NCI-H82 treated with DMSO at 0.1 percent for 48 hours (cell line): Measurements from ENCODE around the gene HTATSF1.

Experiments used
- DNase-seq: peaks from one replicate; lab custom pipeline; 2025; ENCODE audit not compliant: unreplicated experiment; lab: John Stamatoyannopoulos, UW

Gene HTATSF1

DNA sequence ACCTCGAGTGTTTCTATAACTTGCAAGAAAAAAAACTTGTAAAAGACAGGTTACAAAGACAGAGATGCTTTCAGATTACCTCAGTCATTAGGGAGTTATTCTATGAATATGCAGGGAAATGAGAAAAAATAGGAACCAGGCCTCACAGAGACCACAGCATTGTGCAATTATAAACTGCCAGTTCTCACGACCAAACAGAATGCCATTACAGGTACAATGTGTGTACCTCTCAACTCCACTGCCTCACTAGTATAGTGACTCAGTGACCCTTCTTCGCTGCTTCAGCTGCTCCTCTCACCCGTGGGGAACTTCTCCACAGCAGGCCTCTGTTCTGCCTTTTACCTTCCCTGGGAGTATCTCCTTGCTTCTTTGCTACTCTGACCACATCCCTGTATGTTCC, 2.3 kb upstream of the HTATSF1 start:
- DNase-seq = no peak

DNA sequence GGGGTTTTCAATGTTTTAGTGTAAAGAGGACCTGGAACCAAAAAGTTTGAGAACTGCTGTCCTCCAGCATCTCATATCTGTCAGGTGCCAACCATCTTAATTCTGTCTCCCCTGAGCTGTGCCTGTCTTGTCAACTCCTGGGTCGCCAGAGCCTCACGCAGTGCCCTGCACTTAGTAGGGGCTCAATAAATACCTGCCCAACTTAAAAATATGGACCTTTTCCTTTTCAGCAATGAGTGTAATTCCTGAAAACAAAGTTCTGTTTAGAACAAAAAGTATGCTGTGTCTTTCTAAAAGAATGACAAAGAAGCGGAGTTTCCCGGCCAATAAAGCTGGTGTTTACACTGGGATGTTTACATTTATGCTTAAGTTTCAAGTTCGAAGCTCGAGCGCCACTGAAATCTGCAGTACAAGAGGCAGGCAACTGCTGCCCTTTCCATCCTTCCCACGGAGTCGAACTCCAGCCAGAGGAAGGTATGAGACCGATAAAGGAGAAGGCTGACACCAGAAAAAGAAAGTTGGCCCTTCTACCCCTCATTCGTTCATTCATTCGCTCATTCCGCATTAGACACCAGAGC, 1.1 kb upstream of the HTATSF1 start:
- DNase-seq = no peak

DNA sequence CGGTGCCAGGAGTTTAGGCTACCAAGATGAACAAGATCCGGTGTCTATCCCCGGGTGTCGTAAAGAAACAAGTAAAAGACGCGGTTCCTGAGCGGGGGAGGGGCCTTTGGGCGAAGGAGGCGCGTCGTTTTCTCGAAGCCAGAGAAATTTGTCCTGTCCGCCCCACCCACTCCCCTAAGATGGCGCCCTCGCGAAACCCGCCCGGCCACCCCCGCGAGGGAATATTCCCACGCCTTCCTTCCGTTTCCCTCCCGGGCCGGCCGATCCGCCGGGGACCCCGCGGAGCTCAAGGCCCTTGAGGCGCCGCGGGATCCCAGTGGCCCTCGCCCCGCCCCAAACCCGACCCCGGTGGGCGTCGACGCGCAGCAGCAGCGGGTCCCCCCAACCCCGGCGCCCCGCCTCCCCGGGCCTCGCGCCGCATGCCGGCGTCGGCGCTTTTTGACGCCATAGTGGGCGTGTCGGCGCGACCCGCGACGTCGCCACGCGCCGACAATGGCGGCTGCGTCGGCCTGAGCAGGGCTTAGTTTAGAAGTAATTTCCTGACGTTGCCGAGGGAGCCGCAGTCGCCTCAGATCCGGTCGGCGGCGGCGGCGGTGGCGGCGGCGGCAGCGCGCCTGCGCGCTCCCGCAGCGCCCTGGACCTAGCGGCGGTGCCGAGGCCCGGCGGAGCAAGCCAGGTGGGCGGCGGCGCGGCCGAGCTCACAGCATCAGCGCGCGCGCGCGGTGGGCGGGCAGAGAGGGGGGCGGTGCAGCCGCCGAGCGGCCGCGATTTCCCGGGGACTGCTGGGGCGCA, 432 bp upstream of the HTATSF1 start:
- peak; percentile 61 for DNase-seq

DNA sequence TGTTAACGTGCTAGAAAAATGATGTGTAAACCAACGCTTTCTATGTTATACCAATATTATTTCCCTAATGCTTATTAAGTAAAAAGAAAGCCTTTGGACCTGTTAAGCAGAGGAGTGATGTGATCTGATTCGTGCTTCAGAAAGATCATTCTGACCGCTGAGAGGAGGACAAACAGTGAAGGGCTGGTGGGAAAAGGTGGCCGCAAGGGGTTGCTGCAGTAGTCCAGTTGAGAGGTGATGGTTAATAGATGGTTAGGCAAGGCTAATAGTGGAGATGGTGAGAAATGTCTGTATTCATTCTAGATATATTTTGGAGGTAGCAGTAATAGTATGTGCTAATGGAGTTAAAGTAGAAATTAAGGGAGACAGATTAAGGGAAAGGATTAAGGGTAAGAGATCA, 21.7 kb downstream of the HTATSF1 start:
- no peak for DNase-seq

DNA sequence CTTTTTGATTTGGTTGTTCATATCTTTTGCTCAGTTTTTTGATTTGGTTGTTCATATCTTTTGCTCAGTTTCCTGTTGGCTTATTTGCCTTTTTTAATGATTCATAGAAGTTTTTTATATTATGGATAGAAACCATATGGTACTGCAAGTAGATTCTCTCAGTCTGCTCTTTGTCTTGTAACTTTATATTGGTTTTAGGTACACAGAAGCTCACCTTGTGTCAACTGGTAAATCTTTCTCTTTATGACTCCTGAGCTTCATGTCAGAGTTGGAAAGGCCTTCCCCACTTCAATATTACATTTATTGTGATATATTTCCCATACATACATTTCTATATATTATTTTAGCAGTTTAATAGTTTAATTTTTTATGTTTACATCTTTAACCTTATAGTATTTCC, 26.4 kb downstream of the HTATSF1 start:
- DNase-seq = no peak

DNA sequence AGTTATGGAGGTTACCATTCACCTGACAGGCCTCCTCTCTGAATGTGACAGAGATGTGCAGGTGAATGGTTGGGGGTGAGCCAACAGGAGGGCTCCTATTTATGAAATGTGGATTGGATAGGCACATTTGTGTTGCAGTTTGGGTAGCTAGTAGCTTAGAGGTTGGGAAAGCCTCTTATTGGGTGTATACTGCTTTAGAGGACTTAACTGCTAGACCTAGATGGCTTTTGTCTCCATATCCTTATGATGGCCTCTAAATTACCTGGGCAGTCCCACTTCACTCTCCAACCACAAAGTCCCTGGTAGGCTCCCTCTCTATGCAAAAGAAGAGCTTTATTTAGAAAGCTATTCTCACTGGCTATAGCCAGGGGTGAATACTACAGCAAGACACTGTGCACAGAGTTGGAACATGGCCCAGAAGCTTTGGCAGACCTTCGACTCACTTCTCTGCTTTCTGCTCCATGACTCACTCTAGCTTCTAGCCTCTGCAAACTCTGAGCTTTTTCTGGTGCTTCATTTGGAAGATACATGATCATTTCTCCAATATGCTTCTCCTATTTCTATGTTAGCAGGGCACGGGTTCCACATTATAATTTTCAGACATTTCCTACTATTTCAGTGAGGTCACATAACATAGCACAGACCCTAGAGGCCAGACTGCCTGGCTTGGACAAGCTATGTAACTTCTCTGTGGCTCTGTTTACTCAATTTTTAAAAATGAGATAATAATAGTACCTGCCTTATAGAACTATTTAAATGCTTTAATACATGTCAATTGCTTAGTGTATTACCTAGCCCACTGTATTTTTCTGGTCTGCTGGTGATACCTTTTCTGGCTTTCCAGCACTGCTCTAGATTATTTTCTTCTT, 28.6 kb downstream of the HTATSF1 start:
- no peak for DNase-seq

DNA sequence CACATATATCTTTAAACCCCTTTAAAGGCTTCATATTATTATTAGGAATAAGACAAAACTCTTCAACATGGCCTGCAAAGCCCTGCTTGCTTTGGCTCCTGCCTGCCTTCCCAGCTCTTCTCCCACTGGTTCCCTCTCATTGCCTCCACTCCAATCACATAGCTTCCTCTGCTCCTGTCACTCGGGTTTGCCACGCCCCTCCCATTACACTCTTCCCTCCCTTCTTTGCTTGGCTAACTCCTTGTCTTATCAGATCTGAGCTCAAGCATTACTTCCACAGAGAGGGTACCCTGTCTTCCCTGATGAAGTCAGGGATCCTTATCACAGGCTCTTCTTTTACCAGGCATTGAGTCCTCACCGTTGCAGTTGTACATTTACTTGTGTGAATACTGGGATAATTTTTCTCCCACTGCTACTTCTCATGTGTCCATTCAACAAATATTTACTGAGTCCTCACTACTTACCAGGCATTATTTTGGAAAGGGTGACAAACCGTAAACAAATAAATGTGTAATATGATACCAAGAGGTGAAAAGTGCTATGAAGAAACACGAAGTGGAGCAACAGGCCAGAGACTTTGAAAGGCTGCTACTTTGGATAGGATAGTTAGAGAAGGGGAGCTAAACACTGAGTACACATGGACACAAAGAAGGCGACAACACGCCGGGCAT, 31.4 kb downstream of the HTATSF1 start:
- peak; percentile 33 for DNase-seq

DNA sequence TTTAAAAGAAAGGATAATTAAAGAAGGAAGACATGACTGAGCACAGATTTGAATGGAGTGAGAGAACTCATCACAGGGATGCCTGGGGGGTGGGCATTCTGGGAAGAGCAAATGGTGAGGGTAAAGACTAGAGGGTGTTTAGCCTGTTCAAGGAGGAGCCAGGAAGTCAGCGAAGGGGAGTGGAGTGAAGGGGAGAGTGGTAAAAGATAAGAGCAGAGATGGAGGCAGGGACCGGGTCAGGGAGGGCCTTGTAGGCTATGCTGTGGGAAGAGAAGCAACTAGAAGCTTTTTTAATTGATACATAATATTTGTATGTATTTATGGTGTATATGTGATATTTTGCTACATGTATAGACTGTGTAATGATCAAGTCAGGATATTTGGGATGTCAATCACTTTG, 32.4 kb downstream of the HTATSF1 start:
- DNase-seq = no peak

DNA sequence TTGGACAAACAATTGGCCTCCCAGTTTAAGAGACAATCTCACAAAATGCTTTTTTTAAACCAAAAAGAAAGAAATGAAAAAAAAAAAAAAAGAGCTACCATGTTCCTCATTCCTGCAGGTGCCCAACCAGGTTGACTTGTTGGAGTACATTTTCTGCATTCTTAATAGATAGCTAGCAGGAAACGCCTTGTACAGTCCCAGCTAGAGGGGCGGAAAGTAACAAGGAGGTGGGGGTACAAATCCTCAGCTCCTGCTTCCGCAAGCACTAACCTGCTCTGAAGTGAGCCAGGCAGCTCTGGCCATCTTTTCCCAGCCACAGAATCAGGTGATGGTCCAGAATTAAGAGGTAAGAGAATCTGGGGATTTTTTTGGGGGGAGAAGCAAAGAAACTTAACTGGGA, 34.6 kb downstream of the HTATSF1 start, which contains the start of gene VGLL1:
Gene VGLL1 (plus strand): TSS at position 265 of the 400 bp plus-strand sequence. CDS start 3,806 bp downstream, outside the sequence.
- no peak for DNase-seq

DNA sequence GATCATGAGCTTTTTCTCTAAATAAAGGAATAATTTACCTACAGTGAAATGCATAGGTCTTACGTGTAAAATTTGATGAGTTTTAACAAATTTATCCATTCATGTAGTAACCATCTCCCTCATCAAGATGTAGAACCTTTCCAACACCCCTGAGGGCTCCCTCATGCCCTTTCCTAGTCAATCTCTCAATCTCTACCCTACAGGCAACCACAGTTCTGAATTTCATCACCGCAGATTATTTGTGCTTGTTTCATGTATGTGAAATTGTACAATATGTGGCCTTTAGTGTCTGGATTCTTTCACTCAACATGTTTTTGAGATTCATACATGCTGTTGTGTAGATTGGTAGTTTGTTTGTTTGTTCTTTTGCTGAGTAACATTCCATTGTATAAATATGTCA, 36.7 kb downstream of the HTATSF1 start:
- no peak for DNase-seq

DNA sequence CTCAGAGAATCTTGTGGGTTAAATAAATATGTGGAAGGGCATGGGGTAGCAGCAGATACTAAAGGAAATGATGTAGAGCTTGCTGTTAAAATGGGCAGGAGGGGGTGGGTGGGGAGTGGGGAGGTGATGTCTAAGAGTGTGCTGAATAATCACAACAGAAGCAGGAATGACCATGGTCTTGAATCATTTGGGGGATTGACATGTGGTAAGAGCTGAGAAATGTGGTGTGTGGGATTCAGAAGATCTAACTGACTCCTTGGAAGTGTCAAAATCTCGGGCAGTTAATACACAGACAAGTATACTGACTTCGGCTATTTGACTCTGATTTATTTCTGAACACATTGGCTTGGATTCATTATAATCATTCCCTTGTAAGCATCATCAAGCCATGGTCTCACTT, 41.4 kb downstream of the HTATSF1 start:
- no peak for DNase-seq

DNA sequence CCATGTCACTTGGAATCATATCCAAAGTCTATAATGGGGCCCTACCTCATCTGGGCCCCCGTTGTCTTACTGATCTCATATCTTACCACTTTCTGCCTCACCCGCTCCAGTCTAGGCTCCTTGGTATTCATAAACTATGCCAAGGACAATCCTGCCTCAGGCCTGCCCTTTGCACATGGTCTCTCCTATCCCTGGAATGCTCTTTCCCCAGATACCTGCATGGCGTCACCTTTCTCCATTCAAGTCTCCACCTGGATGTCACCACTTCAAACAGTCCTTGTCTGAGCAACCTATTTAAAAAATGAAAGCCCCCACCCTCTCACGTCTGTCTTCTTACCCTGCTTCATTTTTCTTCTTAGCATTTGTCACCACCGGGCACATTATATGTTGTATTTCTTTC, 42.8 kb downstream of the HTATSF1 start:
- no peak for DNase-seq

DNA sequence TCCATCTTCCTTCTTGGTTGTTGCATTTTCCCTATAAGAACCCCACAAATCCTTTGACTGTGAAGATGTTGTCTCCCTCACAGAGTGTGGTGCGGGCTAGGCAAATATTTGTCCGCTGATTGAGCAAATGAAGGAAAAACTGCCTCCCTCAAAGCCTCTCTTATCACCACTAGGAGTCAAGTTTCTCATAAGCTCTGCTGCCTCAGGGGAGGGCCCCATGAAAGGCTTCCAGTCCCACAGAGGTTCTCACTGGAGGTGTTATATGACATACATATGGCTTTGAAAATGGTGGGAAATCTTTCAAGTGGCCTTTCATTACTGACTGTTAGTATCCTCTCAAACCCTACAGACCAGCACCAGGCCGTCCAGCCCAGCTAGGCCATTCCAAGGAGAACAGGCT, 43.9 kb downstream of the HTATSF1 start:
- DNase-seq = no peak

DNA sequence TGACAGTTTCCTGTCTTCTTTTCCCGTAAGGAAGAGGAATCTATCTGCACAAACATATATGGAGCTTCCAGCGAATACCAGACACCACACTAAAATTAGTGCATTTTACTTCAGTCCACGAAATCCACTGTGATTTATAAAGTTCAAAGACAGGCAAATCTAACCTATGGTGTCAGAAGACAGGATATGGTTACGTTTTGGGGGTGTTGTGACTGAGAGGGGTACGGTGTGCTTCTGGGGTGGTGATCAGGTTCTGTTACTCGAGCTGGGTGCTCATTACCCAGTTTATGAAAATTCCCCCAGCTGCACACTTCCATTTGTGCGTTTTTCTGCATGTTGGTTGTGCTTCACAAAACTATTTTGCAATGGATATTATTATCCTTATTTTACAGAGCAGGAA, 44.9 kb downstream of the HTATSF1 start:
- no peak for DNase-seq

DNA sequence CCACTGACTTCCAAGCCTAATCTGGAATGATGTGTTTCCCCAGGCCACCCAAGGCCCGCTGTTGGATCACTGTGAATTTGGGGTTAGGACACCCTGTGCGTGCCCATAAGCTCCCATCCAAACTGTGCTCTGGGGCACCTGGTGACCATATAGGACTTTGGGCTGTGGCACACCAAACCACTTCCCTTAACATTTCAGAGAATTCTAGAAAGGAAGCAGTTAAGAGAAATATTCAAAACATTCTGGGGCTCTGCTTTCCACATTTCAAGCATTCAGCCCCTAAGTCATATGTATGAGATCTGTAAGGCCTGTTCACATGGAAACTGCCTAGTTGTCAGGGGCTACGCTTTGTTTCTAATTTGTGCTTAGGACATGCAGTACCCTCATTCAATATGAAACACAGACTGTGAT, 49.0 kb downstream of the HTATSF1 start:
- no peak for DNase-seq

DNA sequence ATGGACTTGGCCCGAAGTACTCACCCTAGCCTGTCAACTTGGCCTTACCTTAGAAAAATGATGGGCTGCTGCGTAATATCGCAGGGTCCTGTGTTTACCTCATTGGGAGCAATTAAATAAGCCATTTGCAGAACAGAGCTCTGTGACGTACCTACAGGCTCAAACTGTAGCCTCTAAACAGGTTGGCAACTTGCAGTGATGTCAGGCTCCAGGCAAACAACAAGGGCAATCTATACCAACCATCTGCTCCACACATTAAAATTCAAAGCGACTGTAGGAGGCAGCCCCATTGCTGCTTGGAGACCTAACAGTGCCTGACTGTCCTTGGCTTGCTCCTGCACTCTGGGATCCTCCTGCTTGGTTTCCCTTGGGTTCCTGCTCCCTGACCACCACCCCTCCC, 51.8 kb downstream of the HTATSF1 start:
- no peak for DNase-seq

DNA sequence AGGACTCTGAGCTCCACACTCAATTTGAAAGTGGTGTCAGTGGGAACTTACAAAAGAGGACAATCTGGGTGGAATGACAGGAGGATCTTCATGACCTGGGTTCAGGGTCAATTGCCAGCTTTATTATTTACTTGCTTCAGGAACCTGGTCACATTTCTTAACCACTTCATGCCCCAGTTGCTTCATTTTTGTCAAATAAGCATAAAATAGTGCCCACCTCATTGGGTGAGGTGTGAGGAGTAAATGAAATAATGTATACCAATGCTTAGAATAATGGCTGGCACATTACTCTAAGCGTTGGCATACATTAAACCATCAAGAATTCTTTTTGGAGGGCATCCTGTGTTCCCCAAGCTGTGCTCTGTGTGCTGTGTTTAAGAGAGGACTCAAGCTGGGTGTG, 54.0 kb downstream of the HTATSF1 start:
- no peak for DNase-seq

DNA sequence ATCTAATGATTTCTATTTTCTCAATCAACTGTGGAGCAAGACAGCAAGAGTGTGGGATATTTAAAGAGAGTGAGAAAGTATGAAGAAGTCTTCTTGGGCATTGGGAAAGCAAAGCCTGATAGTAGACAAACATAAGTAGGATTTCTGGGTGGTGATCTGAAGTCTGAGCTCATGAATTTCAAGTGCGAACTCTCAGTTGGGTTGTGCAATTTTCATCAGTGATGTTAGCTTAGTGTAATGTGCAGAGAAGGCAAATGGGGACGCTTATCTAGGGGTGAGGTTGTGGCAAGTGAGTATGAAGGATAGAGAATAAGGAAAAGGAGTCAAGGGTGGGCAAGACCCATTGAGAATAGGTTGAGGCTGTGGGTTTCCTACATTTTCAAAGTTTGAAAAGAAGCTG, 58.3 kb downstream of the HTATSF1 start:
- DNase-seq = no peak
